ENCODE results near the gene CCDC142.

DNA sequence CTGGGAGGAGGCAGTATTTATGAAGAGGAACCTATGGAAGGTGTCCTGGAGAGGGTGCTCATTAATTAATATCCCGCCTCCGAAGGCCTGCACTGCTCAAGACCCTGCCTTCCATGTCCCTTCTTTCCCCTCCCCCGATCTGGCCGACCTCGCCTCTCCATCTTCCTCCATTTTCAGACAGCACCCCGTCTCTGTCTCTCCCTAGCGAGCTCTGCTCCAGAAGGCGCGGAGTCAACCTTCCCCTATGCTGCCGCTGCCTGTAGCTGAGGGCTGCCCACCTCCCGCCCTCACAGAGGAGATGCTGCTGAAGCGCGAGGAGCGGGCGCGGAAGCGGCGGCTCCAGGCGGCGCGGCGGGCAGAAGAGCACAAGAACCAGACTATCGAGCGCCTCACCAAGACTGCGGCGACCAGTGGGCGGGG is 25.7 kb downstream of the CCDC142 start:
- no peak for TF ChIP-seq CTCF (IDR thresholded peaks at IDR 0.05 in 8 of 11, conservative IDR thresholded peaks at IDR 0.05 in 3 of 11)
- no peak for TF ChIP-seq POLR2AphosphoS5 (IDR thresholded peaks at IDR 0.05)

Data from spleen (tissue), 7 donors.